ENCODE measurements around the gene TXNDC11. TPM values are rescaled to one million over a fixed set of nuclear protein-coding genes. Genes with fewer than 3 reads are reported as not detected.

The TXNDC11 gene, protein sequence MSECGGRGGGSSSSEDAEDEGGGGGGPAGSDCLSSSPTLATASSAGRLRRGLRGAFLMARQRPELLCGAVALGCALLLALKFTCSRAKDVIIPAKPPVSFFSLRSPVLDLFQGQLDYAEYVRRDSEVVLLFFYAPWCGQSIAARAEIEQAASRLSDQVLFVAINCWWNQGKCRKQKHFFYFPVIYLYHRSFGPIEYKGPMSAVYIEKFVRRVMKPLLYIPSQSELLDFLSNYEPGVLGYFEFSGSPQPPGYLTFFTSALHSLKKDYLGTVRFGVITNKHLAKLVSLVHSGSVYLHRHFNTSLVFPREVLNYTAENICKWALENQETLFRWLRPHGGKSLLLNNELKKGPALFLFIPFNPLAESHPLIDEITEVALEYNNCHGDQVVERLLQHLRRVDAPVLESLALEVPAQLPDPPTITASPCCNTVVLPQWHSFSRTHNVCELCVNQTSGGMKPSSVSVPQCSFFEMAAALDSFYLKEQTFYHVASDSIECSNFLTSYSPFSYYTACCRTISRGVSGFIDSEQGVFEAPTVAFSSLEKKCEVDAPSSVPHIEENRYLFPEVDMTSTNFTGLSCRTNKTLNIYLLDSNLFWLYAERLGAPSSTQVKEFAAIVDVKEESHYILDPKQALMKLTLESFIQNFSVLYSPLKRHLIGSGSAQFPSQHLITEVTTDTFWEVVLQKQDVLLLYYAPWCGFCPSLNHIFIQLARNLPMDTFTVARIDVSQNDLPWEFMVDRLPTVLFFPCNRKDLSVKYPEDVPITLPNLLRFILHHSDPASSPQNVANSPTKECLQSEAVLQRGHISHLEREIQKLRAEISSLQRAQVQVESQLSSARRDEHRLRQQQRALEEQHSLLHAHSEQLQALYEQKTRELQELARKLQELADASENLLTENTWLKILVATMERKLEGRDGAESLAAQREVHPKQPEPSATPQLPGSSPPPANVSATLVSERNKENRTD
- total RNA-seq = 30.2 and 32.6 TPM in 2 replicates

DNA sequence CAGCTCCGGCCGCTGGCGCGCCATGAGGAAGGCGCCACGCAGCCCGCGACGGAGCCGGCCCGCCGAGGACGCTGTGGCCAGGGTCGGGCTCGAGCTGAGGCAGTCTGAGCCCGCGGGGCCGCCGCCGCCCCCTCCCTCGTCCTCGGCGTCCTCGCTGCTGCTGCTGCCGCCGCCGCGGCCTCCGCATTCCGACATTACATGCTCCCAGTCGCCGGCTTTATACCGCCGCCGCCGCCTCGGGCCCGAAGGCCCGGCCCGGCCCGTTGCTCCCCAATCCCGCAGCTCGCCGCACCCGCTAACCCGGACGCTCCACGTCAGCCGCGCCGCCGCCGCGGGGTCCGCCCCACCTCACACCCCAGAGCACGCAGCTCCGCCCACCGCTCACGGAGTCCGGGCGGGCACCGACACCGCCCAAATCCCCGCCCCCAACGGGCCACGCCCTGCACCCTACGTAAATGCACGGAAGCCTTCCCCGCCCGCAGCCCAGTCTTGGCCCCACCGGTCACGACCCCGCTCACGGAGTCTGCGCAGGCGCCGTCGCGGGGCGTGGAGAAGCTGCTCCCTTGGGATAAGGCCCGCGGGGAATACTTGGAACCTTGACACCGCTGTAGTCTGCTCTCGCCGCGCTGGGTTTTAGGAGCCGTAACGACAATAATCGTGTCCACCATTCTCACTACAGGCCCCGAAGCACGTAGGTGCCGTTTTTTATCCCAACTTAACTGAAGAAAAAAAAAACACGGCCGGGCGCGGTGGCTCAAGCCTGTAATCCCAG, at the start of gene TXNDC11:
Gene TXNDC11 (minus strand): TSS at position 322 of the 772 bp plus-strand sequence. CDS start 127 bp downstream, at position 195.

DNA sequence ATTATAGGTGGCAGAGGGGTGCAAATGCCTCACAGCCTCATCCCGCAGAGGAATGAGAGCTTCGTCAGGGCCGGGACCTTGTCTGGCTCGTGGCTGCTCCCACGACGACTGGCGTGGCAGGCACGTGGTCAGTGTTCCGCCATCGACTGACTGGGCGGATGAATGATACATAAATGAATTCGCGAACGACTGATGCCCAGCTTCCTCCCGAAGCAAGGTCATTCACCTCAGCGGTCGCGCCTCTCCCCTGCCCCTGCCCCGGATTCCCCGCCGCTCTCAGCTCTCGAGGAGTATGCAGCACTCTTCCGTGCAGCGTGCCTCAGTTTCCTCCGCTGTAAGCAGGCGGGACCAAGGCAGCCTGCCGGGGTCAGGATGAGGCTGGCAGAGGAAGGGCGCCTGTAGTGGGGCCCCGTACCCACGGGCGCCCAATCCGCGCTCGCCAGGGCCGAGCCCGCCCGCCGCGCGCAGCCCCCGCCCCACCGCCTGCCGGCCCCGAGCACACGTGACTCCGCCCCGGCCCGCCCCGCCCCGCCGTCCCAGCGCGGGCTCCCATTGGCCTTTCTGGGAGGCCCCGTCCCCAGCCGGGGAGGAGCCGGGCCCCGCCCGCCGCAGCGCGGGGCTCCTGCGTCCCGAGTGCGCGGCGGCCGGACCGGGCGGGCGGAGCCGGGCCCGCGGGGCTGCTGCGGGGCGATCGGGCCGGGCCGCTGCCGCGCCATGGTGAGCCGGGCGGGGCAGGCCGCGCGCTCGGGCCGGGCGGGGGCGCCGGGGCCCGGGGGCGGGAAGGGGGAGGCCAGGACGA, 74.6 kb downstream of the TXNDC11 start, which contains the start of gene SNN:
Gene SNN (plus strand): TSS at position 632 of the 799 bp plus-strand sequence. CDS start 7,605 bp downstream, outside the sequence.

Other genes starting within 250 kb of the TXNDC11 start
- gene LITAF, start 155.9 kb downstream of the TXNDC11 start, total RNA-seq = 32.1 and 41.5 TPM in 2 replicates
- 16.2 and 16.8 TPM in 2 replicates for gene SNN, start 74.4 kb downstream of the TXNDC11 start, total RNA-seq
- 57.9 and 68.4 TPM in 2 replicates for gene ZC3H7A, start 54.4 kb upstream of the TXNDC11 start, total RNA-seq
- 47.7 and 55.6 TPM in 2 replicates for gene RSL1D1, start 108.7 kb upstream of the TXNDC11 start, total RNA-seq
- gene GSPT1, start 173.1 kb upstream of the TXNDC11 start, total RNA-seq = 75.5 and 78.3 TPM in 2 replicates
- 5.2 and 7.3 TPM in 2 replicates for gene NPIPB2, start 199.2 kb upstream of the TXNDC11 start, total RNA-seq
- 0.10 TPM in 1 of 2 replicates, not detected in the other for gene TNFRSF17, start 222.4 kb upstream of the TXNDC11 start, total RNA-seq
- gene SNX29, start 233.9 kb upstream of the TXNDC11 start, total RNA-seq = 20.8 and 21.5 TPM in 2 replicates

All from smooth muscle cell of the pulmonary artery (primary cell).